OCI-LY7 (cell line): ENCODE results near the gene KNL1. TPM values are rescaled to one million over a fixed set of nuclear protein-coding genes. Genes with fewer than 3 reads are reported as not detected.

Source experiments
- BruUV-seq: library from RNA; stranded (reverse); fragments of 400-500 nt; replicated peaks from 2 replicates; lab custom pipeline; 2021; lab: Mats Ljungman, UMichigan
- CTCF ChIA-PET: fragments of 300-600 bp; sonication (Branson Sonifier 250); formaldehyde crosslinking; loops from one replicate; lab custom pipeline; 2022; ENCODE audit warnings: antibody characterized with exemption; ENCODE audit not compliant: unreplicated experiment; lab: Charles Lee
- POLR2A ChIA-PET: fragments of 300-600 bp; sonication (Branson Sonifier 250); formaldehyde crosslinking; loops from one replicate; lab custom pipeline; 2022; ENCODE audit warnings: antibody characterized with exemption; lab: Charles Lee
- DNase-seq: peaks from one replicate; pipeline ENCODE4 v3.0.0-alpha.2; 2015; ENCODE audit warnings: low spot score
- H2AFZ ChIP-seq: fragments of 200-600 bp; sonication (generic), shearing (Covaris generic); 2 replicates; pipeline ENCODE4 v1.6.1; 2014; ENCODE audit warnings: mild to moderate bottlenecking, antibody characterized with exemption, low read length, moderate library complexity
- H3K27ac ChIP-seq: fragments of 200-600 bp; sonication (generic); 2 replicates; pipeline ENCODE4 v1.5.1; 2014; ENCODE audit warnings: mixed run types, low read depth, mild to moderate bottlenecking, moderate library complexity, low read length, inconsistent platforms; ENCODE audit not compliant: poor library complexity, severe bottlenecking
- H3K36me3 ChIP-seq: fragments of 200-600 bp; sonication (generic); 2 replicates; pipeline ENCODE4 v1.6.1; 2014; ENCODE audit warnings: mild to moderate bottlenecking, antibody characterized with exemption, low read length, moderate library complexity, mixed read lengths; ENCODE audit not compliant: insufficient read depth
- H3K4me1 ChIP-seq: fragments of 200-600 bp; sonication (generic); 2 replicates; pipeline ENCODE4 v1.5.1; 2014; ENCODE audit warnings: mild to moderate bottlenecking, low read length; ENCODE audit not compliant: insufficient read depth, poor library complexity, severe bottlenecking
- H3K4me2 ChIP-seq: fragments of 200-600 bp; sonication (generic); 2 replicates; pipeline ENCODE4 v1.6.1; 2014; ENCODE audit warnings: mild to moderate bottlenecking, low read length
- H3K4me3 ChIP-seq: fragments of 200-600 bp; sonication (generic); 2 replicates; pipeline ENCODE4 v1.5.1; 2014; ENCODE audit warnings: mild to moderate bottlenecking, low read depth, low read length; ENCODE audit not compliant: poor library complexity, severe bottlenecking
- H3K79me2 ChIP-seq: fragments of 200-600 bp; sonication (generic); 2 replicates; pipeline ENCODE4 v1.6.1; 2016; ENCODE audit warnings: low read depth, mild to moderate bottlenecking, low read length, moderate library complexity, mixed read lengths; ENCODE audit not compliant: insufficient read depth
- H3K9me2 ChIP-seq: fragments of 200-600 bp; sonication (generic); 2 replicates; pipeline ENCODE4 v1.6.1; 2016; ENCODE audit warnings: mild to moderate bottlenecking, low read length, mixed read lengths; ENCODE audit not compliant: insufficient read depth
- H3K9me3 ChIP-seq: fragments of 200-600 bp; sonication (generic); 2 replicates; pipeline ENCODE4 v1.6.1; 2014; ENCODE audit warnings: mild to moderate bottlenecking, mixed run types, low read length, mixed read lengths
- H4K20me1 ChIP-seq: fragments of 200-600 bp; sonication (generic); 2 replicates; pipeline ENCODE4 v1.6.1; 2014; ENCODE audit warnings: mild to moderate bottlenecking, antibody characterized with exemption, low read length, moderate library complexity, mixed read lengths; ENCODE audit not compliant: insufficient read depth
- EZH2phosphoT487 ChIP-seq: fragments of 200-600 bp; sonication (generic); IDR thresholded peaks from 2 replicates; pipeline ENCODE4 v1.6.1; 2018; ENCODE audit warnings: low read depth, borderline replicate concordance, mild to moderate bottlenecking, mixed run types, antibody characterized with exemption, low read length, moderate library complexity, mixed read lengths
- intact Hi-C: fragments of 100-400 bp; cut with micrococcal nuclease; formaldehyde crosslinking; loops from one replicate; pipeline ENCODE4 v1.10.0; 2022; ENCODE audit not compliant: unreplicated experiment
- small RNA-seq: library from RNA; depleted of rRNA; stranded (forward); fragments of <200 nt; gene quantifications from one replicate; pipeline ENCODE3, GENCODE V24; 2014
- total RNA-seq, 2 experiments: library from RNA; depleted of rRNA in 1 of 2; stranded (reverse); fragments of >200 nt in 1 of 2; shearing (Covaris generic) in 1 of 2; gene quantifications; 2 replicates each; pipeline ENCODE4 v1.2.3, GENCODE V29; 2014 to 2022
- TF ChIP-seq, protein P1 (sequence below): fragments of 200-600 bp; sonication (generic); conservative IDR thresholded peaks from 2 replicates; pipeline ENCODE4 v1.5.1; 2014; ENCODE audit warnings: mild to moderate bottlenecking, antibody characterized with exemption, low read length, moderate library complexity, mixed read lengths

Gene KNL1
- total RNA-seq, 2 experiments from 2014 or later: 51.3 to 58.7 TPM

DNA sequence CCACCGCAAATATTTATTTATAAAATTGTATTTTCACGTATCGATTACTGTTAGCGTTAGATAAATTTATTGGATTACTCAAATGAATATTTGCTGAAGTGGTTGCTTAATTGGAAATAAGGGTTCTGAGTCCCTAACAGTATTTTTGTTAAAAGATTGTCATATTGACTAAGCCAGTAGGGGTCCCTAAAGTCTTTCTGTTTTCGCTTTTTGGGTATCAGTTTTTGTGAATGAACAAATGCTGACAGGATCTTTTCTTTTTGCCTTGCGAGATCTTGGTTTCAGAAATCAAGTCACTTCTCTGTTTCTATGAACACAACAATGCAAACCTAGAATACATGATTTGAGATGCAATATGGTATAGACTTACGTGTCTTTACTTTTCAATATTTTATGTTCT is 108.0 kb downstream of the KNL1 start:
- BruUV-seq: no TSS peak
- peak; percentile 15 for DNase-seq
- no peaks in the 10 kb centered on the region for H3K9me3 ChIP-seq
- peaks cover 7% of the 10 kb centered on the region for H3K4me1 ChIP-seq
- H3K79me2 ChIP-seq: peaks cover 27% of the 10 kb centered on the region
- H4K20me1 ChIP-seq: no peaks in the 10 kb centered on the region; the same call in 1 of the 2 replicates
- no peak overlapping the region for H3K27ac ChIP-seq
- no peak overlapping the region for H3K4me2 ChIP-seq
- no peak overlapping the region for H3K4me3 ChIP-seq
- no peaks in the 10 kb centered on the region for H3K9me2 ChIP-seq
- intact Hi-C loops: no loop called here
- POLR2A ChIA-PET: no interaction called here
- CTCF ChIA-PET: no interaction called here
- H3K36me3 ChIP-seq: peaks cover 96% of the 10 kb centered on the region
- H2AFZ ChIP-seq: no peak overlapping the region
- no peak for TF ChIP-seq EZH2phosphoT487
- TF ChIP-seq, protein P1, sequence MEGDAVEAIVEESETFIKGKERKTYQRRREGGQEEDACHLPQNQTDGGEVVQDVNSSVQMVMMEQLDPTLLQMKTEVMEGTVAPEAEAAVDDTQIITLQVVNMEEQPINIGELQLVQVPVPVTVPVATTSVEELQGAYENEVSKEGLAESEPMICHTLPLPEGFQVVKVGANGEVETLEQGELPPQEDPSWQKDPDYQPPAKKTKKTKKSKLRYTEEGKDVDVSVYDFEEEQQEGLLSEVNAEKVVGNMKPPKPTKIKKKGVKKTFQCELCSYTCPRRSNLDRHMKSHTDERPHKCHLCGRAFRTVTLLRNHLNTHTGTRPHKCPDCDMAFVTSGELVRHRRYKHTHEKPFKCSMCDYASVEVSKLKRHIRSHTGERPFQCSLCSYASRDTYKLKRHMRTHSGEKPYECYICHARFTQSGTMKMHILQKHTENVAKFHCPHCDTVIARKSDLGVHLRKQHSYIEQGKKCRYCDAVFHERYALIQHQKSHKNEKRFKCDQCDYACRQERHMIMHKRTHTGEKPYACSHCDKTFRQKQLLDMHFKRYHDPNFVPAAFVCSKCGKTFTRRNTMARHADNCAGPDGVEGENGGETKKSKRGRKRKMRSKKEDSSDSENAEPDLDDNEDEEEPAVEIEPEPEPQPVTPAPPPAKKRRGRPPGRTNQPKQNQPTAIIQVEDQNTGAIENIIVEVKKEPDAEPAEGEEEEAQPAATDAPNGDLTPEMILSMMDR: peak; percentile 59

DNA sequence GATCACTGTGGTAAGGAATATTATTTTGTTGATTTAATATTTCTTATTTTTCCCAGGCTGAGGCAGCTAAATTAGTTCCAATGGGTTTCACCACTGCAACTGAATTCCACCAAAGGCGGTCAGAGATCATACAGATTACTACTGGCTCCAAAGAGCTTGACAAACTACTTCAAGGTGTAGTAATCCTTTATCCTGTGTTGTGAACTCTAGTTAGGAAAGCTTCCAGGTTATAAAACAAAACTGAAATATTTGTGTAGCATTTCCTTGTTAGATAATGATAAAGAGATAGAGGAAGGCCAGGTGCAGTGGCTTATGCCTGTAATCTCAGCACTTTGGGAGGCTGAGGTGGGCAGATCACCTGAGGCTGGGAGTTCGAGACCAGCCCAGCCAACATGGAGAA is 112.1 kb downstream of the KNL1 start:
- Histone ChIP-seq H3K4me1 (no peaks in the 10 kb centered on the region), H3K9me2 (no peaks in the 10 kb centered on the region), H3K79me2 (no peaks in the 10 kb centered on the region), H4K20me1 (no peaks in the 10 kb centered on the region), H2AFZ (no peak overlapping the region), H3K4me3 (no peak overlapping the region), H3K4me2 (no peak overlapping the region), H3K27ac (no peak overlapping the region), H3K9me3 (no peaks in the 10 kb centered on the region), H3K36me3 (peaks cover 92% of the 10 kb centered on the region)
- ChIA-PET POLR2A (interaction anchor here (0.6 to 1.1 kb wide), 2 partner anchors 9 to 73 kb away, joined by 3 to 4 read pairs; no protein-coding TSS in a partner anchor), CTCF (no interaction called here)
- no TSS peak for BruUV-seq
- intact Hi-C loops: no loop called here
- no peak for DNase-seq
- no peak for TF ChIP-seq EZH2phosphoT487
- TF ChIP-seq, protein P1: no peak

Small RNA genes within 50 kb of the gene (small RNA-seq; reads per million reads assigned to genes)
- not detected for gene RF00017
- gene RN7SL376P: not detected

Other genes with a start within 250 kb of the KNL1 start
- gene PHGR1, start 243.2 kb upstream of the KNL1 start, total RNA-seq (2014; rRNA removed; shearing (Covaris generic)): not detected in 2 replicates
- not detected in 2 replicates for gene PHGR1, start 243.2 kb upstream of the KNL1 start, total RNA-seq (2022)
- gene DISP2, start 236.0 kb upstream of the KNL1 start, total RNA-seq (2014; rRNA removed; shearing (Covaris generic)): 0.03 and 0.08 TPM in 2 replicates
- 0.25 and 0.26 TPM in 2 replicates for gene DISP2, start 236.0 kb upstream of the KNL1 start, total RNA-seq (2022)
- 71.3 and 89.6 TPM in 2 replicates for gene KNSTRN, start 211.5 kb upstream of the KNL1 start, total RNA-seq (2014; rRNA removed; shearing (Covaris generic))
- 106 TPM in 2 replicates for gene KNSTRN, start 211.5 kb upstream of the KNL1 start, total RNA-seq (2022)
- 16.4 and 20.6 TPM in 2 replicates for gene IVD, start 188.5 kb upstream of the KNL1 start, total RNA-seq (2014; rRNA removed; shearing (Covaris generic))
- gene IVD, start 188.5 kb upstream of the KNL1 start, total RNA-seq (2022): 57.2 and 67.3 TPM in 2 replicates
- 14.6 and 15.0 TPM in 2 replicates for gene BAHD1, start 153.3 kb upstream of the KNL1 start, total RNA-seq (2014; rRNA removed; shearing (Covaris generic))
- gene BAHD1, start 153.3 kb upstream of the KNL1 start, total RNA-seq (2022): 22.3 TPM in 2 replicates
- gene CHST14, start 123.3 kb upstream of the KNL1 start, total RNA-seq (2014; rRNA removed; shearing (Covaris generic)): 5.6 and 7.3 TPM in 2 replicates
- 13.6 and 15.3 TPM in 2 replicates for gene CHST14, start 123.3 kb upstream of the KNL1 start, total RNA-seq (2022)
- 10.3 and 15.1 TPM in 2 replicates for gene CCDC32, start 29.2 kb upstream of the KNL1 start, total RNA-seq (2014; rRNA removed; shearing (Covaris generic))
- 14.3 and 14.9 TPM in 2 replicates for gene CCDC32, start 29.2 kb upstream of the KNL1 start, total RNA-seq (2022)
- 26.4 and 27.7 TPM in 2 replicates for gene RPUSD2, start 24.9 kb upstream of the KNL1 start, total RNA-seq (2014; rRNA removed; shearing (Covaris generic))
- 15.7 and 18.9 TPM in 2 replicates for gene RPUSD2, start 24.9 kb upstream of the KNL1 start, total RNA-seq (2022)
- 45.8 and 61.9 TPM in 2 replicates for gene RAD51, start 100.9 kb downstream of the KNL1 start, total RNA-seq (2014; rRNA removed; shearing (Covaris generic))
- 86.8 and 107 TPM in 2 replicates for gene RAD51, start 100.9 kb downstream of the KNL1 start, total RNA-seq (2022)
- gene RMDN3, start 161.0 kb downstream of the KNL1 start, total RNA-seq (2014; rRNA removed; shearing (Covaris generic)): 10.7 and 14.9 TPM in 2 replicates
- 21.5 and 23.7 TPM in 2 replicates for gene RMDN3, start 161.0 kb downstream of the KNL1 start, total RNA-seq (2022)
- gene GCHFR, start 169.8 kb downstream of the KNL1 start, total RNA-seq (2014; rRNA removed; shearing (Covaris generic)): 97.4 and 113 TPM in 2 replicates
- gene GCHFR, start 169.8 kb downstream of the KNL1 start, total RNA-seq (2022): 66.0 and 75.7 TPM in 2 replicates
- 4.0 and 4.7 TPM in 2 replicates for gene C15orf62, start 175.7 kb downstream of the KNL1 start, total RNA-seq (2014; rRNA removed; shearing (Covaris generic))
- 2.4 and 2.7 TPM in 2 replicates for gene C15orf62, start 175.7 kb downstream of the KNL1 start, total RNA-seq (2022)
- gene ZFYVE19, start 212.8 kb downstream of the KNL1 start, total RNA-seq (2014; rRNA removed; shearing (Covaris generic)): 24.3 and 29.3 TPM in 2 replicates
- gene ZFYVE19, start 212.8 kb downstream of the KNL1 start, total RNA-seq (2022): 18.8 and 22.8 TPM in 2 replicates
- gene DNAJC17, start 213.2 kb downstream of the KNL1 start, total RNA-seq (2014; rRNA removed; shearing (Covaris generic)): 24.2 and 39.2 TPM in 2 replicates
- gene DNAJC17, start 213.2 kb downstream of the KNL1 start, total RNA-seq (2022): 38.8 and 39.9 TPM in 2 replicates
- not detected in 2 replicates for gene PPP1R14D, start 234.5 kb downstream of the KNL1 start, total RNA-seq (2014; rRNA removed; shearing (Covaris generic))
- not detected in 2 replicates for gene PPP1R14D, start 234.5 kb downstream of the KNL1 start, total RNA-seq (2022)
- gene SPINT1, start 249.8 kb downstream of the KNL1 start, total RNA-seq (2014; rRNA removed; shearing (Covaris generic)): 0.10 TPM in 1 of 2 replicates, not detected in the other
- gene SPINT1, start 249.8 kb downstream of the KNL1 start, total RNA-seq (2022): 2.0 and 2.4 TPM in 2 replicates